ENCODE measurements around the gene DDX20. TPM values are rescaled to one million over a fixed set of nuclear protein-coding genes. Genes with fewer than 3 reads are reported as not detected.
A peak's percentile ranks its signal among the peaks of the same experiment; 100 is the strongest.

The DDX20 gene
- total and polyA plus RNA-seq, 8 donors: 10.6 to 22.8 (median 18.7) TPM

DNA sequence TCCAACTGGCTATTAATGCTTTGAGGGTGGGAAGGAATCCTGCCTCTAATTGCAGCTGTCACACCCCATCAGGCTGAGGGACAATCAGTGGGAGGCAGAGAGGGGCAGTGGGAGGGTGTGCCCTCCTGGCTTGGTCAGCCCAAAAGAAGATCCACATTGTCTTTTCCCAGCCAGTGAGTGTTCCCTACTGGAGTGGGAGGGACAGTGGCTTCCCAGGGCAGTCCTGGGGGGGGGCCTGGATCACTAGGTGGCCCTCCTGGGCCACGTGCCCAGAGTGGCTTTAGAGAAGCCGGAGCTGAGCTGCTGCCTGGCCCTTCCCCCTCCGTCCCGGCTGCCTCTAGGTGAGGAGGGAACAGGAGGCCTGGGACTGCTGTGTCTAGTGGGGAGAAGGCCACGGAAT lies 30.5 kb upstream of the DDX20 start:
- H3K4me3 ChIP-seq: no peak overlapping the region
- peaks cover 0 to 13% of the 10 kb centered on the region in 2 donors for H3K36me3 ChIP-seq
- H3K27ac ChIP-seq: no peak overlapping the region
- no peaks in the 10 kb centered on the region for H3K9me3 ChIP-seq
- intact Hi-C loops (cut with DNase I): no loop called here
- no peak for DNase-seq
- ATAC-seq: peak; percentile 49
- no peaks in the 10 kb centered on the region for H3K27me3 ChIP-seq
- TF ChIP-seq, protein P1, sequence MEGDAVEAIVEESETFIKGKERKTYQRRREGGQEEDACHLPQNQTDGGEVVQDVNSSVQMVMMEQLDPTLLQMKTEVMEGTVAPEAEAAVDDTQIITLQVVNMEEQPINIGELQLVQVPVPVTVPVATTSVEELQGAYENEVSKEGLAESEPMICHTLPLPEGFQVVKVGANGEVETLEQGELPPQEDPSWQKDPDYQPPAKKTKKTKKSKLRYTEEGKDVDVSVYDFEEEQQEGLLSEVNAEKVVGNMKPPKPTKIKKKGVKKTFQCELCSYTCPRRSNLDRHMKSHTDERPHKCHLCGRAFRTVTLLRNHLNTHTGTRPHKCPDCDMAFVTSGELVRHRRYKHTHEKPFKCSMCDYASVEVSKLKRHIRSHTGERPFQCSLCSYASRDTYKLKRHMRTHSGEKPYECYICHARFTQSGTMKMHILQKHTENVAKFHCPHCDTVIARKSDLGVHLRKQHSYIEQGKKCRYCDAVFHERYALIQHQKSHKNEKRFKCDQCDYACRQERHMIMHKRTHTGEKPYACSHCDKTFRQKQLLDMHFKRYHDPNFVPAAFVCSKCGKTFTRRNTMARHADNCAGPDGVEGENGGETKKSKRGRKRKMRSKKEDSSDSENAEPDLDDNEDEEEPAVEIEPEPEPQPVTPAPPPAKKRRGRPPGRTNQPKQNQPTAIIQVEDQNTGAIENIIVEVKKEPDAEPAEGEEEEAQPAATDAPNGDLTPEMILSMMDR (IDR thresholded peaks at IDR 0.05): no peak
- H3K4me1 ChIP-seq: peaks cover 11 to 38% of the 10 kb centered on the region in 2 donors

DNA sequence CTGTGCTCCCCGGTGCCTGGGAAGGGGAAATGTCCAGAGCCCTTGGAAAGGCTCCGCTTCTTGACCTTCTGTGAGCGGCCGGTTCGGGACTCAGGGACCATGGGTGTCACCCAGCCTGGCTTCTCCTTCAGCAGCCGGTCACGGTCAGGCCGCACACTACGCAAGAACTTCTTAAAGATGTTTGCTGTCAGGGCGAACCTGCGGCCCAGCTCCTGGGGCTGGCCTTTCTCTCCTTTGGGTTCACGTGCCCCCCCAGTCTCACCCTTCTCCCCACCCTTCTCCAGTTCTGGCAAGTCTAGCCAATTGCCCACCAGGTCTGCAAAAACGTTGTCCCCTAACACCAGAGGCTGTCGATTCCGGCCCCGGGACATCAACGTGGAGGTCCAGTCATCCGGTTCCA lies 28.6 kb upstream of the DDX20 start:
- H3K27ac ChIP-seq: no peak overlapping the region

DNA sequence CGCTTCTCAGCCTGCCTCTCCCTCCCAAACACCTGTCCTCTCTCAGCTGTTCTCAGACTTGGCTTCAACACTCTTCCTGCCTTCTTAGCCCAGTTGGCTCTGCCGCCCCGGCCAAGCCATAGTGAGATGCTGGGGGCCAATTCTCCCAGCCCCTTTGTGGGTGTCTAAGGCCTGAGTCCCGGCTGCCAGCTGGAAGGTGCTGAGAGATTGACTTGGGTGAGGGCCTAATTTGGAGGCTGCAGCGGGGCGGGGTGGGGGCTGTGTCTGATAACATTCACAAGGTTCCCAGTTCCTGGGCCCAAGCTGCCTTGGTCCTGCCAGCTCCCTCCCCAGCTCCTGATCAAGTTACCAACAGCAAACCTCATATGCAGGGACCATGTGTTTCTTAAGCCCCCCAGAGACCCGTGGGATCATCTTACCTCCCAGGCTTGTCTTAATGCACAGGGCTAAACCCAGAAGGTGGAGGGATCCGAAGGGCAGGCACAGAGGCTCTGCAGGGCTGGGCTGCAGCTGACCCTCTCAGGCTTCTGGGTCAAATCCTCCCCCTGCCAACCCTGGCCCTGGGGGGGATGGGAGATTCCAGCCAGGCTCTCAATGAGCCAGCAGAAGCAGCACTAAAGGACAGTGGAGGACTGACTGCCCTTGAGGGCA lies 26.3 kb upstream of the DDX20 start:
- H3K4me3 ChIP-seq: no peak overlapping the region
- H3K4me1 ChIP-seq: peaks cover 0 to 31% of the 10 kb centered on the region in 2 donors
- H3K36me3 ChIP-seq: peaks cover 0 to 13% of the 10 kb centered on the region in 2 donors
- ATAC-seq (no peak), DNase-seq (no peak)
- H3K27ac ChIP-seq: no peak overlapping the region
- intact Hi-C loops (cut with DNase I): no loop called here
- H3K27me3 ChIP-seq: no peaks in the 10 kb centered on the region
- TF ChIP-seq, protein P1 (IDR thresholded peaks at IDR 0.05): no peak
- no peaks in the 10 kb centered on the region for H3K9me3 ChIP-seq

More for the DNA sequence above, 28.6 kb upstream of the DDX20 start:
- DNase-seq (no peak), ATAC-seq (no peak)
- TF ChIP-seq, protein P1 (IDR thresholded peaks at IDR 0.05): no peak
- no peaks in the 10 kb centered on the region for H3K9me3 ChIP-seq
- H3K27me3 ChIP-seq: no peaks in the 10 kb centered on the region
- H3K4me1 ChIP-seq: peaks cover 0 to 25% of the 10 kb centered on the region in 2 donors
- peaks cover 0 to 13% of the 10 kb centered on the region in 2 donors for H3K36me3 ChIP-seq
- no peak overlapping the region for H3K4me3 ChIP-seq
- intact Hi-C loops (cut with DNase I): no loop called here

DNA sequence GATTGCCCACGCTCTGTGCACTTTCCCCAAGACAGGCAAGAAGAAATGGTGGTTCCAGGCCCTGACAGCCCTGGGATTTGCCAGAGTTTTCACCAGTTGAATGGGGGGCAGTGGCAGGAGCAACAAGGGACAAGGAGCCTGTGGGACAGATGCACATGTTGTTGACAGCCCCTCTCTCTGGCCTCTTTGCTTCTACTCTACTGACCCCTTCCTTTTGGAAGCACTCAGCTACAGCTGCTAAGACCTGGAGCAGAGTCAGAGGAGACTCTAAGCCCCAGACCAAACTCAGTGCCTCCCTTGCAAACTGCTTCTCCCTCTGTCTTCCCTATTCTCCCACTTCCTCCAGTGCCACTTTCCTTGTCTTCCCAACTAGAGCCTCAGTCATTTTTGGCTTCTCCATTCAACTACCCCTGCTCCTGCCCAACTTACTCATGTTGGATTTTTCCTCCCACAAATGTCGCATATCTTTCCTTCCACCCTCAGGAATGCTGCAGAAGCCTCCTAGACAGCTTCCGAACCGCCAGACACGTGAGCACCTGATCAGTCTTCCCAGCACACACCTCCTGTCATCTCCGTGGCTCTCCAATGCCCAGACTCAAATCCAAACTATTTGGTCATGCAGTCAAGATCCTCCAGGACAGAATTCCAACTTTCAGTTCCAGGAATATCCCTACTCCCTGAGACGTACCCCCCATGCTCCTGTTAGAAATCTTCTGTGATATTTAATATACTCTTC lies 25.6 kb upstream of the DDX20 start:
- TF ChIP-seq, protein P1 (IDR thresholded peaks at IDR 0.05): no peak
- H3K4me1 ChIP-seq: peaks cover 0 to 38% of the 10 kb centered on the region in 2 donors

DNA sequence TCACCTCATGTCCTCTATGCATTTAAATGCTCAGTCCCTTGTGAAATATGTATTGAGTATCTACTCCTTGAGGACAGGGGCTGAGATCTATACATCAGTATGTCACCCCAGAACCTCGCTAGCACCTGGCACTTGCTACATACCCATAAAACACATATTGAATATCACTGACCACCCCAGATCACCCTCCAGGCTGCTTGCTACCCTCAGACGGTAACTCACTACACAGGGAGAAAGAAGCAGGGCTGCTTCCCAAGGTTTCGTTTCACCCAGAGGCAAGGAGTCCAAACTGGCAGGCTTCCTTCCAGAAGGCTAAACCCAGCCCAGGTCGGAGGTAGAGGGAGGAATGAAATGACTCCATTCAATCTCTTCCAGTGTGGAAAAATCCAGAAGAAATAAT lies 25.0 kb upstream of the DDX20 start:
- Histone ChIP-seq H3K27me3 (no peaks in the 10 kb centered on the region), H3K9me3 (no peaks in the 10 kb centered on the region), H3K4me3 (no peak overlapping the region), H3K36me3 (peaks cover 0 to 13% of the 10 kb centered on the region in 2 donors), H3K27ac (no peak overlapping the region), H3K4me1 (peaks cover 0 to 44% of the 10 kb centered on the region in 2 donors)
- ATAC-seq (no peak), DNase-seq (no peak)
- intact Hi-C loops (cut with DNase I): no loop called here
- TF ChIP-seq, protein P1 (IDR thresholded peaks at IDR 0.05): no peak

More for the DNA sequence above, 25.6 kb upstream of the DDX20 start:
- Histone ChIP-seq H3K27me3 (no peaks in the 10 kb centered on the region), H3K36me3 (peaks cover 0 to 13% of the 10 kb centered on the region in 2 donors), H3K9me3 (no peaks in the 10 kb centered on the region), H3K27ac (no peak overlapping the region), H3K4me3 (no peak overlapping the region)
- ATAC-seq (no peak), DNase-seq (no peak)
- intact Hi-C loops (cut with DNase I): no loop called here

Data from left lung (tissue), 10 donors.